HCT116 (cell line): ENCODE results near the gene ARID3A.

Experiments
- CBX3 ChIP-seq: IDR thresholded peaks from 2 replicates; pipeline ENCODE4 v1.6.1; 2012; ENCODE audit warnings: low read depth
- EZH2 ChIP-seq: fragments of 200-600 bp; sonication (generic); IDR thresholded peaks from 2 replicates; pipeline ENCODE4 v1.6.1; 2017; ENCODE audit warnings: antibody characterized with exemption, mixed run types
- POLR2AphosphoS5 ChIP-seq: IDR thresholded peaks from 2 replicates; pipeline ENCODE4 v1.6.1; 2011; ENCODE audit warnings: mild to moderate bottlenecking, low read depth, low read length, moderate library complexity
- REST ChIP-seq: IDR thresholded peaks from 2 replicates; pipeline ENCODE4 v1.6.1; 2012; ENCODE audit warnings: low read depth
- SP1 ChIP-seq: IDR thresholded peaks from 2 replicates; pipeline ENCODE4 v1.6.1; 2012; ENCODE audit warnings: low read depth
- ZBTB33 ChIP-seq: IDR thresholded peaks from 2 replicates; pipeline ENCODE4 v1.6.1; 2011; ENCODE audit warnings: mild to moderate bottlenecking, low read length, moderate library complexity; ENCODE audit not compliant: insufficient replicate concordance; ENCODE audit errors: extremely low read depth
- ZNF274 ChIP-seq: fragments of 200-500 bp; sonication (Bioruptor generic); IDR thresholded peaks from 2 replicates; pipeline ENCODE4 v1.6.1; 2014; ENCODE audit warnings: mild to moderate bottlenecking, low read depth, low read length, inconsistent platforms
- TF ChIP-seq, protein P1 (sequence below), 3 experiments: fragments of 200-600 bp in 1 of 3; sonication (generic) in 1 of 3; IDR thresholded peaks in 2 of 3; conservative IDR thresholded peaks in 1 of 3; 2 replicates each; pipeline ENCODE4 v1.5.1; 2012 to 2017; ENCODE audit warnings: low read depth in 2 of 3, low read length in 2 of 3, antibody characterized with exemption in 1 of 3, borderline replicate concordance in 1 of 3, control low read depth in 1 of 3, mild to moderate bottlenecking in 1 of 3, mixed read lengths in 1 of 3, mixed run types in 1 of 3, moderate library complexity in 1 of 3; ENCODE audit not compliant: insufficient read depth in 1 of 3

- TF ChIP-seq, protein P1, sequence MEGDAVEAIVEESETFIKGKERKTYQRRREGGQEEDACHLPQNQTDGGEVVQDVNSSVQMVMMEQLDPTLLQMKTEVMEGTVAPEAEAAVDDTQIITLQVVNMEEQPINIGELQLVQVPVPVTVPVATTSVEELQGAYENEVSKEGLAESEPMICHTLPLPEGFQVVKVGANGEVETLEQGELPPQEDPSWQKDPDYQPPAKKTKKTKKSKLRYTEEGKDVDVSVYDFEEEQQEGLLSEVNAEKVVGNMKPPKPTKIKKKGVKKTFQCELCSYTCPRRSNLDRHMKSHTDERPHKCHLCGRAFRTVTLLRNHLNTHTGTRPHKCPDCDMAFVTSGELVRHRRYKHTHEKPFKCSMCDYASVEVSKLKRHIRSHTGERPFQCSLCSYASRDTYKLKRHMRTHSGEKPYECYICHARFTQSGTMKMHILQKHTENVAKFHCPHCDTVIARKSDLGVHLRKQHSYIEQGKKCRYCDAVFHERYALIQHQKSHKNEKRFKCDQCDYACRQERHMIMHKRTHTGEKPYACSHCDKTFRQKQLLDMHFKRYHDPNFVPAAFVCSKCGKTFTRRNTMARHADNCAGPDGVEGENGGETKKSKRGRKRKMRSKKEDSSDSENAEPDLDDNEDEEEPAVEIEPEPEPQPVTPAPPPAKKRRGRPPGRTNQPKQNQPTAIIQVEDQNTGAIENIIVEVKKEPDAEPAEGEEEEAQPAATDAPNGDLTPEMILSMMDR (IDR thresholded peaks at IDR 0.05 in 2 of 3, conservative IDR thresholded peaks at IDR 0.05 in 1 of 3; ENCODE audit: borderline replicate concordance in 1 of 3, insufficient read depth in 1 of 3, low read depth in 2 of 3, low read length in 2 of 3), result no peak
- no peak for TF ChIP-seq EZH2
- no peak for TF ChIP-seq SP1
- TF ChIP-seq REST, result no peak
- no peak for TF ChIP-seq ZNF274
- TF ChIP-seq POLR2AphosphoS5, result no peak
- no peak for TF ChIP-seq CBX3
- no peak for TF ChIP-seq ZBTB33
These were observed 67.6 kb downstream of the ARID3A start for GRCh38 chr19:993361-993830.
